ENCODE data around the gene PITPNM1.

PITPNM1 gene

GRCh38 chr11:67502328-67502979, 2.7 kb downstream of the PITPNM1 start:
- no peak for DNase-seq

DNA sequence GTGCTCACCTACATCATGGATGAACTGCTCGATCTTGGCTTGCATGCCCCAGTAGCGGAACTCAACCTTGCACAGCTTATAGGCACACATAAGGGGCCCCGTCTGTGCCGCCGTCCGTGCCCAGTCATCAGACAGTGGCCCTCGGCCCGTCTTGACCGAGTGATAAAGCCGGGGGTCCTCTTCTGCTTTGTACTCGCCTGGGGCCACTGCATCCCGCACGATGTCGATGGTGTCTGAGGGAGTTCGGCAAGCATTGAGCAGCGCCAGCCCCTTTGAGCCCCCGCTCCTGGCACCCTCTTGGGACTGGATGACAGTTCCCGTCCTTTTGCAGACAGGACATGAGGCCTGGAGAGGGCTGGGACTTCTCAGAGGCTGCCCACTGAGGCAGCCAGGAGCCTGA, 3.3 kb downstream of the PITPNM1 start:
- DNase-seq, result no peak

- DNase-seq, result no peak
Observed at GRCh38 chr11:67500831-67501715, 4.1 kb downstream of the PITPNM1 start.

GRCh38 chr11:67500484-67500821, 4.7 kb downstream of the PITPNM1 start:
- no peak for DNase-seq

- no peak for DNase-seq
Observed at GRCh38 chr11:67499808-67500483, 5.2 kb downstream of the PITPNM1 start.

DNA sequence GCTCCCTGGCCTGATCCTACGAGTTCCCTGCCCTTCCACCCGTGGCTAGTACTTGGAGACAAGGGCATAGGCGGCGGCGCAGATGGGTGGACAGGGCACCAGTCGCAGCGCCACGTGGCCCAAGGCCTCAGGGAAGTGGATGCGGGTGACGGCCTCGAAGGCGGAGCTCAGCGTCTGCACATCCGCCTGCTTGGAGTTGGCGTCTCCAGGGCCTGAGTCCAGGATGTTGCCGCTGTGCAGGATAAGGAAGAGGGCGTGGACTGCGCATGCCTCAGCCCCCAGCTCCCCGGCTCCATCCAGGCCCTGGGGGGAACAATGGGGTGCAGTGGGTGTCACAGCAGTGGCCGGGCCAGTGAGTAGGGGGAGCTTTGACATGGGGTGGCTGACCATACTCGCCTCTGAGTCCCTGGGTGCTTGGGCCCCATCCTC, 6.6 kb downstream of the PITPNM1 start:
- DNase-seq, result no peak

- DNase-seq, result no peak
Observed at GRCh38 chr11:67497656-67498291, 7.4 kb downstream of the PITPNM1 start.

DNA sequence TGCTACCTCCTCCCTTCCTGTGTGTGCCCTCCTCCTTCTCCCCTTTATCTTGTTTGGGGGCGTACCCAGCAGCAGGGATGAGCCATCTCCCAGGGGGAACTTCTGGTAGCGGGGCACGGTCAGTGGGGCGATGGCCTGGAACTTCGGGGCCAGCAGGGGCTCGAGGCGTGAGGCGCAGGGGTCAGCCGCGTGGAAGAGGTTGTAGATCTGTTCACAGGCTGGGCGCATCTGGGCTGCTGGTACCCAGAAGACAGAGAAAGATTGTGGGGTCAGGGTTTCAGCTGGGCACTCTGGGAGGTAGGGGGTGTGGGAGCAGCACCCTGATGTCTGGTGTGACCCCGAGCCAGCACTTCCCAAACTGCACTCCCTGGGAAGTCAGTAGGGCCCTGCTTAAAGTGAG, 9.1 kb downstream of the PITPNM1 start:
- no peak for DNase-seq

DNA sequence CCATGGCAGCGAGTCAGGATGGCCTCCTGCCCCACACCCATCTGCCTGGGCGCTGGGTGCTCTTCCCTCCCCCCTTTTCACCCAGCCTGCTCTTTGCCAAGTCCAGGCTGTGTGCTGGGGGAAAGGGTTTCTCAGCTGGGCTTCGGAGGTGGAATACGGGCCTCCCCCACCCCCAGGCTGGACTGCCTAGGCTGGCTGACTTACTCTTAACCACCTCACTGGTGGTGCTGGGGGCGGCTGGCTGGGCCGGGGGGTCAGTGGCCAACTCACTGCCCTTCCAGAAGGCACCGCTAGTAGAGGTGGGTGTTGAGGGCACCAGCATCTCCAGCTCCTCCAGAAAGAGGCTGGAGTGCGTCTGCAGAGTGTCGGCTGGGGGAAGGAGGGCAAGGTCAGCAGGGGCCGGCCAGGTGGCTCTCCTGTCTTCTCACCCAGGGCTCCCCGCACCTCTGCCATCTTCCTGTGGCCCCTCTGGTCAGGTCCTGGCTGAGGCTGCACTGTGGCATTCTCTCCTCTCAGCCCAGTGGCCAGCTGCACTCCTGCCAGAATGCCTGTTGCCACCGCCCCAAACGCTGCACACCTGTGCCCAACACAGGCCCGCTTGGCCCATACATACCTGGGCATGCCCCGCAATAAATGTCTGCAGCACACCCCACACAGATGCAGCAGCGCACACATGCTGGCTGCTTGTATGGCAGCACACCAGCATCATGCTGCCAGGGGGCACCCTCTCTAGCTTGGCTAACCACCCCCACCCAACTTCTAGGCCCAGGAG, 9.7 kb downstream of the PITPNM1 start:
- DNase-seq, result no peak

DNA sequence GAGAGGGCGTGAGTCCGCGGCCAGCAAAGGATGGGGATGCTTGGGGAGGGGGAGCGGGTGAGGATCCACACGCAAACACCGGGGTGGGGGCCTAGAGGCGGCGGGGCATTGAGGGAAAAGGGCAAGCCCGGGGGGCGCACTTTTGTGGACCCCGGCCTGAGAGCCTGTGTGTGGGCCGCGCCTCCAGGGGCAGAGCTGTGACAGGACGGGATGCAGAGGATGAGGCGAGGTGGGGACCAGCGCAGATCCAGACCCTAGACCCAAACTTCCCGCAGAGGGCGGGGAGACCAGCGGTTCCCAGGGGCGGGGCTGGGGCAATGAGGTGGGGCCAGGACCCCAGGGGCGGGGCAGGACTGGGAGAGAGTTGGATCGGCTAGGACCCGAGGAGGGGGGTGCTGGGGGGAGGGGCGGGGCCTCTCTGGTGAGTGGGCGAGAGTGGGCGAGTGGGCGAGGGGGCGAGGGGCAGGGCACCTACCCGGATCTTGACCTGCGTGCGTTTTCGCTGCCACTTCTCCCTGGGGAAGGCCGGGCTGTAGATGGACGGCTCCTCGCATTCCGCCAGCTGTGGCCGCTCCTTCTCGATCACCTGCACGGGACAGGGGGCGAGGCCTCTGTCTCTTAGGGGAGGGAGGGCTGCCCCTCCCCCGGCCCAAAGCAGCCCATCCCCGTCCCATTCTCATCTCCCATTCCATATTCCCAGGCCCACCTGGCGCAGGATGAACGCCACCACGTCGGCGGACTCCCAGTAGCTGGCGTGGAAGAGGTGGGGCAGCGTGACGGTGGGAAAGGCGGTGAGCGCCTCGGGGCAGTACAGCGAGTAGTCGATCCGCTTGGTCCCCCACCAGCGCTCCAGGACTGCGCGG, 10.6 kb downstream of the PITPNM1 start:
- no peak for DNase-seq

DNA sequence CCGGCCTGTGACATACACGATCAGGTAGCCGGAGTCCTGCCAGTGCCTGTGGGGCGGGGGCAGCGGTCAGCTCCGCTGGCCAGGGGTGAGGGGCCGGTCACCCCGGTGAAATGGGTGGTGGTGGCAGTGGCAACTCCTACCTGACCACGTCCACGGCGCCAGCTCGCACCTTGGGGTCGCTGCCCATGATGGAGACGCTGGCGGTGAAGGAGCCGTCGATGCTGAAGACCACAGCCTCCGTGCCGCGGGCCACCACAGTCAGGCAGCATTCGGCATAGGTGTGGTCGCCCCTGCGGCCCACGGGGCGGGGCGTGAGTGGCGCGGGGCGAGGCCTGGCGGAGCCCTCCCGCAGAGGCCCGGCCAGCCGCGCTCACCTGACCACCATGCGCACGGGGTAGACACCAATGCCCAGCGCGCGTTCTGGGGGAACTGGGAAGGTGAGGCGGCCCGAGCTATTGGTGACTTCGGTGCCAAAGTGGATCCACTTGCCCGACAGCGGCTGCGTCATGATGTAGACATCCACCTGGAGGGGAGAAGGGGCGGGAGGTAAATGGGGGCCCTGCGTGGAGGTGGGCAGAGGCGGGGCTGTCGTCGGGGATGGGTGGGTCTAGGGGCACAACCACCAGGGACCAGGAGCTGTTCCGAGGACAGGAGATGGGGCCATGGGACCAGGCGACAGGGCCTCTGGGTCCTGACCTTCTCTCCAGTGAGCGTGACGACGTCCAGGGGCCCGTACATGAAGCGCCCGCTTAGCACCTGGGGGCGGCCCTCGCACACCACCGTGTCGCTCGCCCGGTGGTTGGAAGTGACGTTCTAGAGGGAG, 11.4 kb downstream of the PITPNM1 start:
- no peak for DNase-seq

DNA sequence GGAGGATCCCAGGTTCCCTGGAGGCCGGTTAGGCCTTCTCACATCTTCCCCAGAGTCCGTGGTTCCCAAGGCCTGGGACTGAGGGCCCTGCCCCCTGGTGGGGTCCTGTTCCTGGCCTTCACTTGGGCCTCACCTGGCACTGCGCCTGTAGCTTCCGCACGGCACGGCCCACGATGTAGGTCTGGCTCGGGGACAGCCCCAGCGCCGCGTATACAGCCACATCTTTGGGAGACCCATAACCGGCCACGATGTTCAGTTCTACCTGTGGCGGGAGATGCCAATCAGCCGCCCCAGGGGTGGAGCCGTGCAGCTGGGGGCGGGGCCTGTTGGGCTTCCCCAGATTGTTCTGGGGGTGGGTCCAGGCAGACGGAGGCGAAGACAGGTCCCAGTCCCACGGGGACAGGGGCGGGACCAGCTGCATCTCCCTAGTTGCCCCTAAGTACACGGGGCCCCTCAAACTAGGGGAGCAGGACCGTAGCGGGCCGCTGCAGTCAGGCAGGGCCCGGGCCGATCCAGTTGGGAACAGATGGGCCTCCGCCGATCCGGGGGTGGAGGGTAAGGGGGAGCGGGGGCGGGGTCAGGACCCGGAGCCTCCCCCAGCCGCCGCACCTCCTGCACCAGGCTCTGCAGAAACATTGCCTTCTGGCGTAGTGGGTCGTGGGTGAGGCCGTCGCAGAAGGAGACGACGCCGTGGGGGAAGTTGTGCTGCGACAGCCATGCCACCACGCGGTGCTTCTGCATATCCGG, 12.2 kb downstream of the PITPNM1 start:
- no peak for DNase-seq

- no peak for DNase-seq
Observed at GRCh38 chr11:67492069-67492727, 13.0 kb downstream of the PITPNM1 start.

DNA sequence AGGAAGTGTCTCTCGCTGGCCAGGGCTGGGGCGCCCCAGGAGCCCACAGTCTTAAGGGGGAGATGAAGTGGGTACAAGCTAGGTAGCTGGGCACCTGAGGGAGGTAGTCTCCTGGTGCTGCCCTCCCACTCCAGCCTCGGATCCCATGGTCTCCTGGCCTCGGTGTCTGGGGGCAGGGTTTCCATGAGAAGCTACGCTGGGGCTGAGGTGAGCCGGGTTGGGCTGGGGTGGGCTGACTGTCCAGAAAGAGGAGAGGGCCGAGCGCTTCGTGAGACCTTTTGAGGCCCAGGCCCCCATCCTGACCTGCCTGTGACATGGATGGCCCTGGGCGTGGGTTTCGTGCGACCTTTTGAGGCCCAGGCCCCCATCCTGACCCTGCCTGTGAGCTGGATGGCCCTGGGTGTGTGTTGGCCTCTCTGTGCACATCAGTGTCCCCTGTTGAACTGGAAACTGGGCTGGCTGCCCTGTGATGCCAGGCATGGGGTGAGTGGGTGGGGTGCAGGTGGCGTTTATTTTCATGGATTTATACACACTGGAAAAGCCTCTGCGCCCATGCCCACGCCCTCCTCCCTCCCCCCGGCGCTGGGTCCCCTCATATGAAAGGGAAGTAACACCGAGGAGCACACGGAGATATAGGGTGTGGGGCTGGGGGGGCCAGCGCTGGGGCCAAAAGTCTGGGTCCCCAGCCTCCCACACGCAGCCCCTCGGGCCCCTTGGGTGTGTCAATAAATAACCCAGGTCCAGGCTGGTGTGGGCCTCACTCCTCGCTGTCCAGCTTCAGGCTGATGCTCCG, 13.7 kb downstream of the PITPNM1 start:
- DNase-seq, result no peak

GRCh38 chr11:67490727-67491065, 14.5 kb downstream of the PITPNM1 start:
- no peak for DNase-seq

DNA sequence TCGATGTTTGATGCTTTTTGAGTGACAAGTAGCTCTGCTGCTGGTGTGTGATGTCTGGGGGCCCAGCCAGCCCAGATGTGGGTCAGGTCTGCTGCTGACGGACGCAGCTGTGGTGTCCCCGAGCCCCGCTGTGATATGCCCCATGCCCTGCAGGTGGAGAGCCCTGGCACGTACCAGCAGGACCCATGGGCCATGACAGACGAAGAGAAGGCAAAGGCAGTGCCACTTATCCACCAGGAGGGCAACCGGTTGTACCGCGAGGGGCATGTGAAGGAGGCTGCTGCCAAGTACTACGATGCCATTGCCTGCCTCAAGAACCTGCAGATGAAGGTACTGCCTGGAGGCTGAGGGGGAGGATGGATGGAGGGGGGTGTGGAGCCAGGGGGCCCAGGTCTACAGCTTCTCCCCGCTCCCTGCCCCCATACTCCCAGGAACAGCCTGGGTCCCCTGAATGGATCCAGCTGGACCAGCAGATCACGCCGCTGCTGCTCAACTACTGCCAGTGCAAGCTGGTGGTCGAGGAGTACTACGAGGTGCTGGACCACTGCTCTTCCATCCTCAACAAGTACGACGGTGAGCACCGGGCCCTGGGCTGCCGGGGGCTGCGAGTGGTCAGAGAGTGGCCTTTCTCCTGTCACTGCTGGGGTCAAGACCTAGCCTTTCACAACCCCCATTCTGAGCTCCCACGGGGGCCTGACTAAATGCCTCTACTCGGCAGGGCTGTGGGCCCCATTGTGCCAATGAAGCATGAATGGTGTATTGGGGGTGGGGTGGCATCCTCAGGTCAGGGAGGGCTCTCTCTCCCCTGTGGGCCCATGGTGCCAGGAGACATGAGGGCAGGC, 15.1 kb downstream of the PITPNM1 start:
- no peak for DNase-seq

GRCh38 chr11:67489203-67489884, 15.8 kb downstream of the PITPNM1 start:
- DNase-seq, result no peak
